ENCODE data around the gene MAMSTR.

MAMSTR gene

DNA sequence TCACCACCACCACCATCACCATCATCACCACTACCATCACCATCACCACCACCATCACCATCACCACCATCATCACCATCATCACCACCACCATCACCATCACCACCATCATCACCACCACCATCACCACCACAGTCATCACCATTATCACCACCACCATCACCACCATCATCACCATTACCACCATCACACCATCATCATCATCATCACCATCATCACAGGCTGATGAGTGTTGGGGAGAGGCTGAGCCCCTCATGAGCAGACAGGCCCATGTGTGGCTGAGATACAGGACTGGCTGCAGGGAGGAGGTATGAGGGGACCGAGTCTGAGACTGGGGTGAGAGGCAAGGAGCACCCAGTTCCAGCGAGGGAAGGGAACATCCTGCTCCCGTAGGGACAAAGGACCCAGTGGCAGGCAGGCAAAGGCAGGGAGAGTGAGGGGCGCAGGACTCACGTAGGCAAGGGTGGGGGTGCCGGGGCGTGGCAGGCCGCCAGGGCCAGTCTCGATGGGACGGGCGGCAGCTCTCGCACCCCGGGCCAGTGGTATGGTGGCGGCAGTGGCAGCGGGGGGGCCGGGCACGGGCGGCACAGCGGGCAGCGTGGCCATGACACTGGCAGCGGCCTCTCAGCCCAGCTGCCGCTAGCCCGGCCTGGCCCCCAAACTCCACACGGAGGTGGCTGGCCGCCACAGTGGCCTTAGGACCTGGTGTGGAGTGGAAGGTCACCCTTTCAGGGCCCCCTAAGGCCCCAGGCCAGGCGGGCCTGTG lies 49.4 kb downstream of the MAMSTR start:
- no peak for TF ChIP-seq CTCF (conservative IDR thresholded peaks at IDR 0.05)
- H3K27ac ChIP-seq: no peak overlapping the region

- no peak overlapping the region for H3K27ac ChIP-seq
- no peak for TF ChIP-seq CTCF (conservative IDR thresholded peaks at IDR 0.05)
These were observed 50.8 kb downstream of the MAMSTR start for GRCh38 chr19:48668761-48669160.

- H3K27ac ChIP-seq: no peak overlapping the region
- TF ChIP-seq CTCF (conservative IDR thresholded peaks at IDR 0.05): no peak
These were observed 51.2 kb downstream of the MAMSTR start for GRCh38 chr19:48668332-48668731.

DNA sequence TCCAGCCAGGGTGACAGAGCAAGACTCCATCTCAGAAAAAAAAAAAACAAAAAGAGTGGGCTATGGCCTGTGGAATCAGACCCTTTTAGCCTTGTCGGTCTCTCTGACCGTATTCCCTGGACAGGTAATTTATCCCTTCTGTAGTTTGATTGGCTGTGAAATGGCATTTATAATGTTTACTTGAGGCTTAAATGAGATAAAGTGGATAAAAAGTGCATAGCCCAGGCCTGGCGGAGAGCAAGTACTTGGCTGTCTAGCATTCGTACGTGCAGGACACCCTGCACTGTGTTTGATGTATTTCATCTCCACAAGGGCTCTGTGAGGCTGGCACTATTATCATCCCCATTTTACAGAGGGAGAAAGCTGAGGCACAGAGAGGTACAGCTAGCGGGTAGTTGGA lies 53.7 kb downstream of the MAMSTR start:
- TF ChIP-seq CTCF (conservative IDR thresholded peaks at IDR 0.05): no peak
- no peak overlapping the region for H3K27ac ChIP-seq

DNA sequence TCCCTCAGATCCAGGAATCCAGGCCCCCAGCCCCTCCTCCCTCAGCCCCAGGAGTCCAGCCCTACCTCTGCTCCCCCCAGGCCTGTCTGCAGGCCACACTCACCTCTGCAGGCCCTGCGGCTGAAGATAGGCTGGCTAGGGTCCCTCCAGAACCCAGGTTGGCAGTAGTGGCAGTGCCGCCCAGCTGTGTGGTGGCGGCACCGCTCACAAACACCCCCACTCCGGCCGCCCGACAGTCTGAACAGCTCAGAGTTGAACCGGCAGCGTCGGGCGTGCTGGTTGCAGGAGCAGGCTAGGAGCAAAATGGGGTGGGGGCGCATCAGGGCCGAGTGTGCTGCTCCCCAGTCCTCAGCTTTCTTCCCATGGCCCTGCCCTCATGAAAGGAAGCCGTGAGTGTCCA lies 55.0 kb downstream of the MAMSTR start:
- no peak for TF ChIP-seq CTCF (conservative IDR thresholded peaks at IDR 0.05)
- H3K27ac ChIP-seq: no peak overlapping the region

DNA sequence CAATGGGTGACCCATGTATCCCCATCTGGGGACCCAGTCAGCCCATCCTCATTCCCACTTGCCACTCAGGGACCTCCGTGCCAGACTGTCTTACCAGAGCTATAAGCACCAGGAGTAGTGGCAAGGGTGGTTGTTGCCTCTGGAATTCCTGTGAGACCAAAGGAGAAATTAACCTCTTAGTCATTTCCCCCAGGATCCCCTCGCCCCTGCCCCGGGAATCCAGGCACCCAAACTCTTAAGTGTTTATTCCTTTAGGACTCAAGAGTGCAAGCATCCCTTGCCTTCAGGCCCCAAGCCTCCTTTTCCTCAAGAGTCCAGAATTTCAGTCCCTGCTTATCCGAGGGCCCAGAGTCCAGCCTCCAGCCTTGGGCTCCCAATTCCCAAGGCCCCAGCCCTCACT lies 55.9 kb downstream of the MAMSTR start:
- TF ChIP-seq CTCF (conservative IDR thresholded peaks at IDR 0.05): no peak

More for the DNA sequence above, 55.9 kb downstream of the MAMSTR start:
- no peak overlapping the region for H3K27ac ChIP-seq
